Peyer's patch (tissue), 4 donors: ENCODE results near the gene SRPK2.

Source experiments
- CTCF ChIP-seq, 6 experiments: fragments of 450-650 bp in 4 of 6; fragments of 200-600 bp in 2 of 6; sonication (generic) in 1 of 6; IDR thresholded peaks; one replicate each; pipeline ENCODE4 v1.5.1; 2017 to 2019; ENCODE audit warnings: antibody characterized with exemption in 6 of 6, mild to moderate bottlenecking in 3 of 6, moderate library complexity in 1 of 6
- POLR2A ChIP-seq, 2 donors: fragments of 450-650 bp; IDR thresholded peaks; one replicate each; pipeline ENCODE4 v1.5.1; 2017; ENCODE audit warnings: antibody characterized with exemption in 2 of 2, mild to moderate bottlenecking in 2 of 2, moderate library complexity in 2 of 2

- TF ChIP-seq CTCF (IDR thresholded peaks at IDR 0.05), result no peak
- TF ChIP-seq POLR2A (IDR thresholded peaks at IDR 0.05), result no peak
These were observed 99.0 kb downstream of the SRPK2 start for GRCh38 chr7:105289704-105290103.
